Measurements from ENCODE around the gene DIS3L2.

- TF ChIP-seq HDGF (IDR thresholded peaks at IDR 0.05; ENCODE audit: borderline replicate concordance) (no peak), SP1 (IDR thresholded peaks at IDR 0.05) (no peak), FOXA1 (IDR thresholded peaks at IDR 0.05) (no peak), ELF4 (IDR thresholded peaks at IDR 0.05) (no peak), LEF1 (IDR thresholded peaks at IDR 0.05; ENCODE audit: borderline replicate concordance) (no peak), SUZ12 (IDR thresholded peaks at IDR 0.05) (no peak), FOXK2 (IDR thresholded peaks at IDR 0.05) (no peak), L3MBTL2 (conservative IDR thresholded peaks at IDR 0.05) (no peak), NFRKB (IDR thresholded peaks at IDR 0.05) (no peak), FOXM1 (IDR thresholded peaks at IDR 0.05; ENCODE audit: borderline replicate concordance) (no peak), PKNOX1 (IDR thresholded peaks at IDR 0.05) (no peak), BHLHE40 (IDR thresholded peaks at IDR 0.05; ENCODE audit: borderline replicate concordance) (no peak), TARDBP (IDR thresholded peaks at IDR 0.05) (no peak)
Observed at GRCh38 chr2:232330068-232330999, 368.8 kb downstream of the DIS3L2 start.

Data from HEK293T (cell line).